Measurements from ENCODE around the gene BSND.

DNA sequence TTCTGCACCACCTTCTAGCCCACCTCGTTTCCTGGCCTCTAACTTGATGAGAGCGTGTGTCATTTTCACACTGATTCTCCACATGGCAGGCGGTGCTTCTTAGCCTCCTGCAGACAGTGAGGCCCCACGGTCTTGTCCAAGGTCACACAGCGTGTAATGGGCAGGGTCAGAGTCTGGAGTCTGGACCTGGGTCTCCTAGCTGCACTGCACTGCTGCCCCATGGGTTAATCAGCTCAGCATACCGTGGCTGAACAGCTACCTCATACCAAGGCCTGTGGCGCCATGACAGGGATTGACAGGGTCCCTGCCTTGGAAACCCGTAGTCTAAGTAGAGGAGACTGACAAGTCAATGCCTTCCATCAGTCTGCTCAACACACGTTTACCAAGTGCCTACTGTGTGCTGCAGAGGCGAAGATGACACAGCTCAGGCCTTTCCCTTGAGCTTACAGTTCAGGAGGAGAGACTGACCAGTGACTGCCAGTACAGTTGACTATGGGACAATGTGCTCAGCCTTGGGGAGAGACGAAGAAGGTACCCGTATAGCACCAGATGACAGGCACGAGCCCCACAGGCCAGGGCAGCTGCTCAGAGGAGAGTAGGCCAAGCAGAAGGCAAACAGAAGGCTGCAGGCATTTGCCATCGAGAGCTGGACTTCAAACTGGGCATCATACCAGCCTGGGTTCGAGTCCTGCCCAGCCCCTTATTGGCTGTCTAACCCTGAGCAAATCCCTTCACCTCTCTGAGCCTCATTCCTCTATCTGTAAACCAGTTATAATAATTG, 46.1 kb downstream of the BSND start:
- TF ChIP-seq, protein P1, sequence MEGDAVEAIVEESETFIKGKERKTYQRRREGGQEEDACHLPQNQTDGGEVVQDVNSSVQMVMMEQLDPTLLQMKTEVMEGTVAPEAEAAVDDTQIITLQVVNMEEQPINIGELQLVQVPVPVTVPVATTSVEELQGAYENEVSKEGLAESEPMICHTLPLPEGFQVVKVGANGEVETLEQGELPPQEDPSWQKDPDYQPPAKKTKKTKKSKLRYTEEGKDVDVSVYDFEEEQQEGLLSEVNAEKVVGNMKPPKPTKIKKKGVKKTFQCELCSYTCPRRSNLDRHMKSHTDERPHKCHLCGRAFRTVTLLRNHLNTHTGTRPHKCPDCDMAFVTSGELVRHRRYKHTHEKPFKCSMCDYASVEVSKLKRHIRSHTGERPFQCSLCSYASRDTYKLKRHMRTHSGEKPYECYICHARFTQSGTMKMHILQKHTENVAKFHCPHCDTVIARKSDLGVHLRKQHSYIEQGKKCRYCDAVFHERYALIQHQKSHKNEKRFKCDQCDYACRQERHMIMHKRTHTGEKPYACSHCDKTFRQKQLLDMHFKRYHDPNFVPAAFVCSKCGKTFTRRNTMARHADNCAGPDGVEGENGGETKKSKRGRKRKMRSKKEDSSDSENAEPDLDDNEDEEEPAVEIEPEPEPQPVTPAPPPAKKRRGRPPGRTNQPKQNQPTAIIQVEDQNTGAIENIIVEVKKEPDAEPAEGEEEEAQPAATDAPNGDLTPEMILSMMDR (IDR thresholded peaks at IDR 0.05) = no peak
- TF ChIP-seq POLR2A (IDR thresholded peaks at IDR 0.05) = no peak
